ENCODE data around the gene USP47. TPM values are rescaled to one million over a fixed set of nuclear protein-coding genes. Genes with fewer than 3 reads are reported as not detected.

The USP47 gene
- total and polyA plus RNA-seq, 2 experiments from 2014 or later, result 35.9 to 58.8 TPM

GRCh38 chr11:11845551-11845950 lies 3.8 kb downstream of the USP47 start:
- Histone ChIP-seq H3K36me3 (ENCODE audit: low read depth) (no peaks in the 10 kb centered on the region), H3K79me2 (ENCODE audit: insufficient read depth) (peaks cover 87% of the 10 kb centered on the region), H3K9ac (no peak overlapping the region), H3K9me3 (ENCODE audit: low read depth) (no peaks in the 10 kb centered on the region), H3K4me3 (peak overlapping the region; percentile 2; the same call in 1 of the 2 replicates), H3K9me2 (ENCODE audit: insufficient read depth) (no peaks in the 10 kb centered on the region), H3F3A (ENCODE audit: insufficient read depth) (peaks cover 60% of the 10 kb centered on the region), H3K27ac (peak overlapping the region; percentile 6; the same call in 1 of the 2 replicates), H3K4me1 (ENCODE audit: insufficient read depth) (peaks cover 59% of the 10 kb centered on the region), H4K20me1 (ENCODE audit: insufficient read depth) (peaks cover 20% of the 10 kb centered on the region; the same call in 1 of the 2 replicates), H3K4me2 (ENCODE audit: unreplicated experiment) (peak overlapping the region; percentile 98), H2AFZ (no peak overlapping the region), H3K27me3 (replicated peaks; ENCODE audit: insufficient read depth) (no peaks in the 10 kb centered on the region)
- no peak for TF ChIP-seq EZH2 (IDR thresholded peaks at IDR 0.05; ENCODE audit: insufficient read depth, poor library complexity, severe bottlenecking)
- 0 to 6% methylated on average over 1 of the region's 1 CpG for WGBS, 2 experiments (ENCODE audit: low coverage in 1 of 2, low lambda C conversion rate in 2 of 2, missing lambda C conversion rate in 2 of 2)
- in situ Hi-C loops (cut with MboI), result no loop called here
- DNase-seq, result peak; percentile 61

DNA sequence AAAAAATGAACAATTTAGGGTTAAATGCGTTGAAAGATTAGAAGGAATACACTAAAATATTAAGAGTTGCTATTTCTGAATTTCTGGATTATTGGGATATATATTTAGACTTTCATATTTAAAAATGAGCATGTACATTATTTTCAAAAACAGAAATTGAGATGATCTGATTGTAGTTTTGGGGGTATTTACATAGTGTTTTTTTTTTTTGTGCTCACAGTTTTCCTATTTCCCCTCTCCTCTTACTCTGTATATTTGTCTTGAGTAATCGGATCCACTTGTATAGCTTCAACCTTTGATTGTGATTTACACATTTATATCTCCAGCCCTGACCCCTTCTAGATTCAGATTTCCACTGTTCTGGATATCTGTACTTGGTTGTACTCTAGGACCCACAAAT lies 5.3 kb downstream of the USP47 start:
- no peaks in the 10 kb centered on the region for H3K9me3 ChIP-seq (ENCODE audit: low read depth)
- peaks cover 54% of the 10 kb centered on the region for H3K4me1 ChIP-seq (ENCODE audit: insufficient read depth)
- H3F3A ChIP-seq (ENCODE audit: insufficient read depth), result peaks cover 55% of the 10 kb centered on the region
- peaks cover 100% of the 10 kb centered on the region for H3K79me2 ChIP-seq (ENCODE audit: insufficient read depth)
- TF ChIP-seq EZH2 (IDR thresholded peaks at IDR 0.05; ENCODE audit: insufficient read depth, poor library complexity, severe bottlenecking) (no peak), EZH2phosphoT487 (IDR thresholded peaks at IDR 0.05; ENCODE audit: insufficient read depth, low read depth) (no peak)
- no peak overlapping the region for H3K4me3 ChIP-seq
- H4K20me1 ChIP-seq (ENCODE audit: insufficient read depth), result peaks cover 33% of the 10 kb centered on the region; the same call in 1 of the 2 replicates
- no peak overlapping the region for H3K4me2 ChIP-seq (ENCODE audit: unreplicated experiment)
- H3K27ac ChIP-seq, result no peak overlapping the region
- no peak overlapping the region for H3K9ac ChIP-seq
- 75 to 82% methylated on average over 2 of the region's 2 CpGs for WGBS, 2 experiments (ENCODE audit: low coverage in 1 of 2, low lambda C conversion rate in 2 of 2, missing lambda C conversion rate in 2 of 2)
- H3K36me3 ChIP-seq (ENCODE audit: low read depth), result no peaks in the 10 kb centered on the region
- no peaks in the 10 kb centered on the region for H3K27me3 ChIP-seq (replicated peaks; ENCODE audit: insufficient read depth)
- no peak for DNase-seq
- no peak overlapping the region for H2AFZ ChIP-seq
- in situ Hi-C loops (cut with MboI), result no loop called here
- no peaks in the 10 kb centered on the region for H3K9me2 ChIP-seq (ENCODE audit: insufficient read depth)

DNA sequence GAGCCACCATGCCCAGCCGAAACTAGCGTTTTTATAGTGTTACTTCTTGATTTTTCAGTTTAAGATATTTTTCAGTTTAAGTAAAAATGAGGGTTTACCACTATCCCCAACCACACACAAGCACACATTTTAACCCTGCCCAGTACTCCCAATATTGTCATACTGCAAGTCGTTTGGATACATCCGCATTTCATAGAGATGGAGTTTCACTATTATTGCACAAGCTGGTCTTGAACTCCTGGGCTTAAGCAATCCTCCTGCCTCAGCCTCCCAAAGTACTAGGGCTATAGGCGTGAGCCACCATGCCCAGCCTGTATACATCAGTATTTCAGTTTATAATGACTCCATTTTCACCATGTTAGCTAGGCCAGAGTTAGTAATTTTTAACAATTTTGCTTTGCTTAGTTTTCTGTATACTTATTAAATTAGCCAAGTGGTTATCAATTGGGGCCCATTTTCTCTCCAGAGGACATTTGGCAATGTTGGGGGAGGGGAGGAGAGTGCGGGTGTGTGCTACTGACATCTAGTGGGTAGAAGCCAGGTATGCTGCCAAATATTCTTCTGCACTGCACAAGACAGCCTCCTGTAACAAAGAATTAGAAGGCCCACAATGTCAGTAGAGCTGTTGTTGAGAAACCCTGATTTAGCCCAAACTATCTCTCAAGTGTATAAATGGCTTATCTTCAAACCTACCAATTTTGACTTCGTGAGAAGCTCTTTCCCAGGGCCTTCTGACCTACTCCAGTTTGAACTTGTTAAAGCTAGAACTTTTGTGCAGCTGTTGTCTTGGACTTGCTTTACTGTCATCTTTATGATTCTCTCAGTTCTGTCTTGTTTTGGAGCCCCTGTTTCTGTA lies 7.3 kb downstream of the USP47 start:
- no peaks in the 10 kb centered on the region for H3K36me3 ChIP-seq (ENCODE audit: low read depth)
- TF ChIP-seq EZH2phosphoT487 (IDR thresholded peaks at IDR 0.05; ENCODE audit: insufficient read depth, low read depth) (no peak), EZH2 (IDR thresholded peaks at IDR 0.05; ENCODE audit: insufficient read depth, poor library complexity, severe bottlenecking) (no peak)
- peaks cover 61% of the 10 kb centered on the region for H3K4me1 ChIP-seq (ENCODE audit: insufficient read depth)
- peaks cover 37% of the 10 kb centered on the region for H3F3A ChIP-seq (ENCODE audit: insufficient read depth)
- H3K9me3 ChIP-seq (ENCODE audit: low read depth), result no peaks in the 10 kb centered on the region
- DNase-seq, result peak; percentile 73
- peaks cover 100% of the 10 kb centered on the region for H3K79me2 ChIP-seq (ENCODE audit: insufficient read depth)
- H4K20me1 ChIP-seq (ENCODE audit: insufficient read depth), result peaks cover 33% of the 10 kb centered on the region; the same call in 1 of the 2 replicates
- H3K4me2 ChIP-seq (ENCODE audit: unreplicated experiment), result peak overlapping the region; percentile 46
- no peaks in the 10 kb centered on the region for H3K9me2 ChIP-seq (ENCODE audit: insufficient read depth)
- no peaks in the 10 kb centered on the region for H3K27me3 ChIP-seq (replicated peaks; ENCODE audit: insufficient read depth)
- WGBS, 2 experiments (ENCODE audit: low coverage in 1 of 2, low lambda C conversion rate in 2 of 2, missing lambda C conversion rate in 2 of 2), result 77 to 80% methylated on average over 7 of the region's 7 CpGs
- no peak overlapping the region for H2AFZ ChIP-seq
- H3K9ac ChIP-seq, result peak overlapping the region; percentile 35
- H3K4me3 ChIP-seq, result no peak overlapping the region
- in situ Hi-C loops (cut with MboI), result no loop called here
- H3K27ac ChIP-seq, result peak overlapping the region; percentile 50

GRCh38 chr11:11850668-11851067 lies 8.9 kb downstream of the USP47 start:
- 94 to 97% methylated on average over 3 of the region's 3 CpGs for WGBS, 2 experiments (ENCODE audit: low coverage in 1 of 2, low lambda C conversion rate in 2 of 2, missing lambda C conversion rate in 2 of 2)

More at GRCh38 chr11:11850668-11851067, 8.9 kb downstream of the USP47 start:
- H3F3A ChIP-seq (ENCODE audit: insufficient read depth), result peaks cover 27% of the 10 kb centered on the region
- no peak for TF ChIP-seq EZH2 (IDR thresholded peaks at IDR 0.05; ENCODE audit: insufficient read depth, poor library complexity, severe bottlenecking)
- no peaks in the 10 kb centered on the region for H3K27me3 ChIP-seq (replicated peaks; ENCODE audit: insufficient read depth)
- H3K4me1 ChIP-seq (ENCODE audit: insufficient read depth), result peaks cover 45% of the 10 kb centered on the region
- no peak overlapping the region for H2AFZ ChIP-seq
- peaks cover 37% of the 10 kb centered on the region; the same call in 1 of the 2 replicates for H4K20me1 ChIP-seq (ENCODE audit: insufficient read depth)
- H3K79me2 ChIP-seq (ENCODE audit: insufficient read depth), result peaks cover 100% of the 10 kb centered on the region
- H3K4me3 ChIP-seq, result no peak overlapping the region
- no peaks in the 10 kb centered on the region for H3K9me2 ChIP-seq (ENCODE audit: insufficient read depth)
- no peak for DNase-seq
- in situ Hi-C loops (cut with MboI), result no loop called here
- H3K9ac ChIP-seq, result no peak overlapping the region
- no peaks in the 10 kb centered on the region for H3K36me3 ChIP-seq (ENCODE audit: low read depth)
- H3K27ac ChIP-seq, result no peak overlapping the region
- no peaks in the 10 kb centered on the region for H3K9me3 ChIP-seq (ENCODE audit: low read depth)
- no peak overlapping the region for H3K4me2 ChIP-seq (ENCODE audit: unreplicated experiment)

Measured in GM23248 (cell line).